Kidney (tissue), 14 donors: ENCODE results near the gene SCTR. TPM values are rescaled to one million over a fixed set of nuclear protein-coding genes. Genes with fewer than 3 reads are reported as not detected.

Source experiments
- DNase-seq, 5 donors: peaks; one replicate each; pipeline ENCODE4 v3.0.0-alpha.2; 2013 to 2020
- FAIRE-seq: peaks from 2 replicates; lab custom pipeline; 2012; peaks lifted over from hg19 to GRCh38; lab: Jason Lieb, UNC
- H3K27ac ChIP-seq, 2 donors: one replicate each; pipeline ENCODE4 v1.7.0; 2013; ENCODE audit warnings: low read depth in 2 of 2, low read length in 2 of 2, inconsistent platforms in 1 of 2
- H3K27me3 ChIP-seq: one replicate; pipeline ENCODE4 v1.7.1; 2013; ENCODE audit warnings: low read length, inconsistent platforms; ENCODE audit not compliant: control insufficient read depth, insufficient read depth
- H3K36me3 ChIP-seq, 3 donors: one replicate each; pipeline versions ENCODE4 v1.7.0 to v1.7.1; 2013; ENCODE audit warnings: low read length in 3 of 3, control low read depth in 1 of 3, inconsistent platforms in 1 of 3; ENCODE audit not compliant: insufficient read depth in 3 of 3, control insufficient read depth in 2 of 3
- H3K4me1 ChIP-seq, 3 donors: one replicate each; pipeline versions ENCODE4 v1.7.0 to v1.7.1; 2013; ENCODE audit warnings: low read length in 3 of 3, inconsistent platforms in 1 of 3, low read depth in 1 of 3; ENCODE audit not compliant: control insufficient read depth in 2 of 3, insufficient read depth in 2 of 3
- H3K4me3 ChIP-seq, 3 donors: one replicate each; pipeline versions ENCODE4 v1.7.0 to v1.8.1; 2013; ENCODE audit warnings: low read length in 3 of 3, control low read depth in 1 of 3, inconsistent platforms in 1 of 3
- H3K9ac ChIP-seq, 3 donors: one replicate each; pipeline versions ENCODE4 v1.7.0 to v1.7.1; 2013; ENCODE audit warnings: low read length in 3 of 3, control low read depth in 1 of 3, inconsistent platforms in 1 of 3
- H3K9me3 ChIP-seq, 3 donors: one replicate each; pipeline versions ENCODE4 v1.7.0 to v1.7.1; 2013; ENCODE audit warnings: low read length in 3 of 3, control low read depth in 1 of 3, inconsistent platforms in 1 of 3; ENCODE audit not compliant: control insufficient read depth in 2 of 3, insufficient read depth in 1 of 3
- CTCF ChIP-seq: IDR thresholded peaks from 3 replicates; pipeline ENCODE4 v1.5.1; 2012; ENCODE audit warnings: mild to moderate bottlenecking, moderate library complexity, borderline replicate concordance; ENCODE audit not compliant: insufficient read depth; ENCODE audit errors: extremely low read depth
- intact Hi-C: fragments of 100-400 bp; cut with DNase I; formaldehyde crosslinking; loops from one replicate; pipeline ENCODE4 v1.11.1; 2022
- polyA plus RNA-seq: library from polyadenylated mRNA; stranded (reverse); fragments of 350-450 nt; fragmentation: Illumina TruSeq; extraction: RNeasy Lipid Tissue Mini Kit (QIAGEN cat#74804); gene quantifications from one replicate; pipeline ENCODE4 v1.2.3, GENCODE V29; 2014; ENCODE audit warnings: low read depth, low replicate concordance; ENCODE audit not compliant: insufficient read depth
- total RNA-seq: library from RNA; stranded (reverse); fragmentation: NEBNext Ultra II Directional; extraction: Animal tissue kit (Norgen Biotek cat#: 25700); gene quantifications from one replicate; pipeline ENCODE4 v1.2.1, GENCODE V29; 2021
- donor health status: control.
- donor health status: control.
- donor health status: control.
- donor health status: control.
- donor health status: control.
- donor health status: DM: yes; HTN: yes; CAD: no.
- donor health status: Normal renal cell carcinoma (clear cell type).

SCTR gene
- total and polyA plus RNA-seq, 2 donors from 2014 or later = 7.3 to 15.9 TPM

GRCh38 chr2:119533560-119533959 is 9.3 kb upstream of the SCTR start:
- intact Hi-C loops = no loop called here
- Histone ChIP-seq H3K9me3 (peaks cover 0 to 5% (median 0%) of the 10 kb centered on the region in 3 donors), H3K27ac (no peak overlapping the region), H3K36me3 (no peaks in the 10 kb centered on the region), H3K27me3 (no peaks in the 10 kb centered on the region), H3K9ac (no peak overlapping the region), H3K4me1 (peaks cover 0 to 3% (median 0%) of the 10 kb centered on the region in 3 donors), H3K4me3 (no peak overlapping the region)
- DNase-seq (no peak), FAIRE-seq (peak; percentile 78)
- no peak for TF ChIP-seq CTCF

GRCh38 chr2:119531292-119531691 is 7.0 kb upstream of the SCTR start:
- intact Hi-C loops = no loop called here
- Histone ChIP-seq H3K27ac (no peak overlapping the region), H3K36me3 (no peaks in the 10 kb centered on the region), H3K9me3 (peaks cover 0 to 5% (median 0%) of the 10 kb centered on the region in 3 donors), H3K4me1 (no peaks in the 10 kb centered on the region), H3K4me3 (no peak overlapping the region), H3K9ac (no peak overlapping the region), H3K27me3 (no peaks in the 10 kb centered on the region)
- no peak for TF ChIP-seq CTCF
- DNase-seq (no peak), FAIRE-seq (no peak)

DNA sequence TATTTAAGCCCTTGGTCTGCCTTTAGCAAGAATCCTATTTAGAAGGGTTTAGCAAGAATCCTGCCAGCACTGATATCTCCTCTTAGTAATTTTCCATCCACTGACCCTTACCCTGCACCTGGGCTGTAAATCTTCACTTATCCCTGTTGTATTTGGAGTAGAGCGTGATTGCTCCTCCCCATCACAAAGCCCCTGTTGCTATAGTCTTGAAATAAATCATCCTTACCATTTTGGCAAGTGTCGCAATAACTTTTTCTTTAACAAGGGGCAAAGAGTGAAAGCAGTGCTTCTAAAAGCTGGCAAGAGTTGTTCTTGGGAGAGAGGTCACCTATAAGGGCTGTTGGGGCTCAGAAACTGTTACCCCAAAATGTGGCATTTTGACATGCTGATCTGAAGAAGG is 3.7 kb upstream of the SCTR start:
- H3K36me3 ChIP-seq = no peaks in the 10 kb centered on the region
- no peak overlapping the region for H3K4me3 ChIP-seq
- no peaks in the 10 kb centered on the region for H3K4me1 ChIP-seq
- no peak for TF ChIP-seq CTCF
- H3K9ac ChIP-seq = no peak overlapping the region
- H3K9me3 ChIP-seq = no peaks in the 10 kb centered on the region
- intact Hi-C loops = no loop called here
- no peak overlapping the region for H3K27ac ChIP-seq
- FAIRE-seq (no peak), DNase-seq (no peak)
- H3K27me3 ChIP-seq = peaks cover 8% of the 10 kb centered on the region

DNA sequence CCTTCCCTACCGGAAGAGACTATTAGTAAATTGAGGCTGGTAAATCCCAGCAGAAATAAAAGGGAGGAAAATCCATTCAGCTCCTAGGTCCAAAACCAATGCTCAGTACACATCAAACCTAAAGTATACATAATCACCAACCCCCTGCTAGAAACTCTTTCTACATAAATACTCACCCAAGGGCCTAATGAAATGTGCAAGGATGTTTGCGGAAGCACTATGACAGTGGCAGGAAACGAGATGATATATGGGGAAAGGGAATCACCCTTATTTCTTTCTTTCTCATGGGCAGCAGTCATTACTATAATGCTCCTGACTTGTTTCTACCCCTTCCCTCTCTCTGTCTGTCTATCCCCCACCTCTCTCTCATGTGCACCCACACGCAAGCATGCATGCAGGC is 1.3 kb upstream of the SCTR start:
- intact Hi-C loops = no loop called here
- no peak for TF ChIP-seq CTCF
- Histone ChIP-seq H3K9me3 (no peaks in the 10 kb centered on the region), H3K4me3 (no peak overlapping the region), H3K4me1 (no peaks in the 10 kb centered on the region), H3K27me3 (peaks cover 12% of the 10 kb centered on the region), H3K9ac (no peak overlapping the region), H3K27ac (no peak overlapping the region), H3K36me3 (no peaks in the 10 kb centered on the region)
- DNase-seq (no peak), FAIRE-seq (no peak)
